ENCODE data around the gene SNX5.
A peak's percentile ranks its signal among the peaks of the same experiment; 100 is the strongest.

The SNX5 gene

DNA sequence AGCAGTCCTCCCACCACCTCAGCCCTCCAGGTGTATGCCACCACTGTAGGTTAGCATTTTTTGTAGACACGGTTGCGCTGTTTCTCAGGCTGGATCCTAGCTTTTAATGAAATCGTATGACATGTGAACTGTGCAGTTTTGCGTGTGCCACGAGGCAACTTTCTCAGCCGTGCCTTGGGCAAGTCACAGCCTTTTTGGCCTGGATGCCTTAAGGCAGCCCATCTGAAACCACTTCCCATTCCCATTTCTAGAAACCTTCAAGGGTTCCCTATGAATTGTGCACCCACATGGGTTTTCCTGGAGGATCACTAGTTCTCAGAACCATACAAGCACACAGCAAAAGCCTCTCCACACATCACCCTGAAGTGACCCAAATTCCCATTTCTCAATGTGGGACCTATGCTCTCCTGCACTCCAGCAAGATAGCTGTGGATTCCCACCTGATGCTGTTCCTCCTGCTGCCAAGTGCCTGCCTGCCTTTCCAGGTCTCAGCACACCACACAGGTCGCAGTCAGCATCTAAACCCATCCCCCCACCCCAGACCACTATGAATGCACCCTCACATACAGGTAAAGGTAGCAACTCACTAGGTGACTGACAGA is 28.9 kb downstream of the SNX5 start:
- no peak for DNase-seq

DNA sequence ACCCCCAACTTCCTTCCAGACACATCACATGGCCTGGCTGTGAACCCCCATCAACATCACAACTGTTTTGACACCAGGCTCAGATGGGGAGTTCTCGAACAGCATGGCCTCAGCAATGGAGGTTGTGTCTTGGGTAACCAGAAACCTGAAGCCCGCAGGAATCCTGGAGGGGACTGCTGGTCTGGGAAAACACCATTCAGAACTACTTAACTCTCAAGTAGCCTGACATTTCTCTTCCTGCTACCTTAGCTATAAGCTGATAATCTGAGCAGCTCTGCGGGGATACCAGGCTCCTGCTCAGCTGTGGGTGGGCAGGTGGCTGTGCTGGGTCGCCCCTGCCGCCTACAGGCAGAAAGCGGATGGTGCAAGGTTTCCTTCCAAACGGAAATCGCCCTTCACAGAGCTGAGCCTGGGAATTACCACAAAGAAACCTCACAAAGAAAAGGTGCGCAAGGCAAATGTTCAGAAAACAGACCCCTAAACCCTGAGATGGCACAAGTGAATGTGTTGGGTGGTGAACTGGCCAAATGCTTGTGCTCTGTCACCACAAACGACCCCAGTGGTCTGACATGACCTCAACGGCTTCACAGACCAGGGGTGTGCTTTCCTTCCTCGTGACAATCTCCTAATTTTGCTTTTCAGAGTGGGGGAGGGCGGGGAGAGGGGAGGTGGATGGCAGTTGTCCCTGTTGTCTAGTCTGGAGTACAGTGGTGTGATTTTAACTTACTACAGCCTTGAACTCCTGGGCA is 29.5 kb downstream of the SNX5 start:
- DNase-seq, result peak in 10 of 14 donors; percentile 14 to 46 (median 22)

DNA sequence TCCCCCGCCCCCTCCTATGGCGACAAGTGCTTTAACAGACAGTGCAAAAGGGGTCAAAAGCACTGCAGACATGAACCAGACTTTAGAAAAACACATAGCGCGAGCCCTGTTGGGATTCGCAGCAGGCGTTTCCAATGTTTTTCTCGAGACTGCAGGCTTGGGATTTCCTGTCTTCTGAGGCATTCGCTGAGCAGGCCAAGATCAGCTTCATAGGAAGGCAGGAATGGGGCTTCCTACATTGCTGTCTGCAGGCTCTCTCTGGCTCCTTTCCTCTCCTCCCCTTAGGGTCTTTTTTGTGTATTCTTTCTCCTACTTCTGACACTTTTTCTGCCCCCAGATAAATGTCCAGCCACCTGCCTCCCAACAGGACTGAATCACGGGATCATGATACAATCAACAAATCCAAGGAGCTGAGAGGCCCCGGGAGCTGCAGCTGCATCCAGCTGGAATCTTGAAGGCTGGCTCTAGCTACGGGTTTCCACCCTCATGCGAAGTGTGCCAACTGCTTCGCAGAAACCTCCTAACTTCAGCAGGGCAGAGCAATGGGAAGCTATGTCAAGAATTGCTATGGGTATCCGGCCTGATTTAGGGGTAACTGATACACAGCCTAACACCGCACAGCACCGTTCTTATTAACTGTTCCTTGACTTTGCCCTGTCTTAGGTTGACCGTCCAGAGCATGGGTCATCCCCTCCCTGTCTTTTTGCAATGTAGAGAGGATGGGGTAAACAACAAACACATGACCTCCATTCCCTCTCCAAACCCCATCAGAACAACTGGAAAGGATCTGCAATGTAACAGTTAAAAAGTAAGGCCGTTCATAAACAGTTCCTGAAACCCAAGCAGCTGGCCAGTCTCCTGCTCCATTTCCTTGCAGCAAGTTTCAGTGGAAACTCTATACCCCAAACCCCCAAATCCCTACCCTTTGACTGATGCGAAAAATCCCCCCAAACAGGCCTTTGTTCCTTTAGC is 31.5 kb downstream of the SNX5 start:
- DNase-seq, result peak in 2 of 14 donors; percentile 16 to 17

DNA sequence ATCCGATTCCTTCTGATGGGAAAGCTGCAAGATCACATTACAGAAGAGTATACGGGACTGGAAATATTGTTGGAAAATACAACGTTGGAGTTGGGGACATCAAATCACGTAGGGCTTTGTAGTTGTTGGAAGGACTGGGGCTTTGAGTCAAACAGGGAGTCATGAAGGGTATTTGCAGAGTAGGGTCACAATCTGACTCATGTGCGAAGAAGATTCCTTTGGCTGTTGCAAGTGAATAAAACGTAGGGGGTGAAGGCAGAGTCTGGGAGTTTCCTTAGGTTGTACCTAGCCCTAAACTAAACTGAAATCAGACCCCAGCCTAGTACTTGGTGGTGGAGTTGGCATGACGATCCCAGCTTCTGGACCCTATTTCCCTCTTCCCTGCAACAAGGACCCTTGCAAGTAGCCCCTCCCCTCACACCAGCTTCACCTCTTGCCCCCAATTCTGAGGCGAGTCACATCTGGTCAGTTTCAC is 32.3 kb downstream of the SNX5 start:
- no peak for DNase-seq

DNA sequence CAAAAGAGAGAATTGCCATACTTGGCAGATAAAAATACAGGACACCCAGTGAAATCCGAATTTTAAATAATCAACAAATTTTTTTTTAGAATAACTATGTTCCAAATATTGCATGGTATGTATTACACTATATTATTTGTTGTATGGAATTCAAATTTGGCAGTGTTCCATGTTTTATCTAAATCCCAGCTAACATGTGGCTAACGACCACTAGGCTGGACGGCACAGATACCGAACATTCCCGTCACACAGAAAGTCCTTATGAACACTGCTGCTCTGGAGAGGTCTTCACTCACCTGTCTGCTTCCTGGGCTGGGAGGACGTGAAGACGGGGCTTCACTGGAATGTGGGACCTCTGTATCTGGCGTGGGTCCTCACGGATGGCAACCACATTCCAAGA is 32.8 kb downstream of the SNX5 start:
- DNase-seq, result no peak

DNA sequence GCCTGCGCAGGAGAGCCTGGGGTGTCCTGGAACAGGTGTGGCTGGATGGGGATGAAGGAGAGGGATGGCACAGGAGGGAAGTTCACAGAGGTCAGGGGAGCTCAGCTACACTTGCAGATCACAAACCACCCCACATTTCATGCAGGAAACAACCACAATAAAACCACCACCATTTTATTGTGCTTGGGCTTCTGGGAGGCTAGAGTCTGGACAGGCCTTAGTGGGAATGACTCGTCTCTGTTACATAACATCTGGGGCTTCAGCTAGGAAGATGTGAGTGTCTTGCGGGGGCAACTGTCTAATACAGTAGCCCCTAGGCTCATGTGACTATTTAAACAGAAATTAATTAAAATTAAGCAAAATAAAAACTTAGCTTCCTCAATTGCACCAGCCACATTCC is 33.4 kb downstream of the SNX5 start:
- DNase-seq, result no peak

DNA sequence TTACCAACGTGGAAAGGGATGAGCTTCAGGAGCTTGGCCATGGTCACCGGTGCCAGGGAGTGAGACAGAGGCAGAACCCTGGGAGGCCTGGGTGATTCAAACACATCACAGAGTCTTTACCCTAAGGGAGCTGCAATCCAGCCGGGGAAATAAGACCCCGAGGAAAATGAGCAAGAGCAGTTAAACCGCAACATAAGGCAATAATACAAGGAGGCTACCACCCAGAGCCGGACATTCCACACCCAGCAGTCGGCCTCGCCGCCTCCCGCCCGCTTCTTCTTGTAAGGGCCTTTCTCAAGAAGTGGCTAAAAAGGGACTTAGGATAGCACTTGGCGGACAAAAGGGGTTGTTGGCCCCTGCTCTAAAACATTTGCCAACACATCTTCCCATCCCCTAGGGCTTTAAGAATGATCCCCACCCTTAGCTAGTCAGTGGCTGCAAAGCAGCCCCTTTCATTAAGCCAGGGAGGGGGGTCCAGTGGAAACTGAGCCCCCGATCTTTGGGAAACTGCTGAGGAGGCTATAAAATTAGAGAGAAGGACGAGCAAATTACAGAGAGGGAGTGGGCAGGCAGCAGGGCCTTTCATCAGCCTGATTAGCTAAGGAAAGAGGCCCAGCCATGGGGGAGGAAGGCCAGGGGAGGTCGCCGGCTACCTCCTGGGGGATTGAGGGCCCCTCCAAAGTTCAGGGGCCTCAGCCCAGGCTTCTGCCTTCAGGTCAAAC is 34.3 kb downstream of the SNX5 start:
- no peak for DNase-seq

DNA sequence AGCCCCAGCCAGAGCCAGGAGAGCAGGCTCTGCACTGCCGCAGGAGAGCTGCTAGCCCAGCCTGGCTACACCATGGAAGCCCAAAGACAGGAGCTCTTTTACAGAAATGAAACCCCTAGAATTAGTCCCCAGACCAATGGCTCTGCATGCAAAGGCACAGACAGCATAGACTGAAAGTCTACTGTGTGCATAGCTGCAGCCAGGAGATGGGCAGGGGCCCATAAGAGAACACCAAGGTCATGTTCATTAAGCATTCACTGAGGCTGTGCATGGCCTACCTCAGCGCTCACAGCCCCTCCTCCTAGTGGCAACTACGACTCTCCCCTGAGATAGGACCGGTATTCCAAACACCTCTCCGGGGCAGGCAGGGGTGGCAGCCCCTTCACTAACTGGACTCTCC is 34.9 kb downstream of the SNX5 start:
- DNase-seq, result no peak

DNA sequence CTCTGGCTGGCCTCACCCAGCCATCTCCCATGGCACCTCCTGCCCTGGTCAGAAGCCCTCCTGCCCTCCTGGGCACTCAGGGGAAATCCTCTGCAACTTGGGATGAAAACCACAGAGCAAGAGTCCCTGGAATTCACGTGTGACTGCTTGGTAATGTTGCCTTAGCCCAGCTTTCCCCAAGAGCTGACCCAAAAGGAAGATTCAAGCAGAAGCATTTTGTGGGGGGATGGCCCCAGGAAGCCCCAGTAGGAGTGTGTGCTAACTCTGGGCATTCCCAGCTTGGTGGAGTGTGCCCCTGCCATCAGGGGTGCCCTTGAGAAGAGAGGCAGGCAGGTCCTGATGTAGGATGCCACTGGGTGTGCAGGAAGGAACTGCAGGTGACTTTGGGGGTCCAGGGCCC is 35.5 kb downstream of the SNX5 start:
- no peak for DNase-seq

DNA sequence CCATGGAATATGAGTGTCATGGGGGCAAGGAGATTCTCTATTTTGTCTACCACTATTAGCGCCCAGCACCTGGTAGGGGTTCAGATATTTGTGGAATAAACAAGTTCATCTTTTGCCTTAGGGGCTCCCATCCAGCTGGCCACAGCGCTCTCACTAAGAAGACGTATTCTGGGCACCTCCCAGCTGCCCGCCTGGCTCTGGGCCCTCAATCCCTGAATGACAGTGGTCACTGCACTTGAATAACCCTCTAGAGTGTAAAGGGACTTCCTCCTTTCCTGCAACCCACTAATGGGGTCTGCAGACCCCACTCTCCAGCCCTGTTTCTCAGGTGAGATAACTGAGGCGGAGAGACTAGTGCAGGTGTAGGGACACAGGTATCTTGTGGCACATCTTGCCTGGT is 36.2 kb downstream of the SNX5 start:
- DNase-seq, result no peak

DNA sequence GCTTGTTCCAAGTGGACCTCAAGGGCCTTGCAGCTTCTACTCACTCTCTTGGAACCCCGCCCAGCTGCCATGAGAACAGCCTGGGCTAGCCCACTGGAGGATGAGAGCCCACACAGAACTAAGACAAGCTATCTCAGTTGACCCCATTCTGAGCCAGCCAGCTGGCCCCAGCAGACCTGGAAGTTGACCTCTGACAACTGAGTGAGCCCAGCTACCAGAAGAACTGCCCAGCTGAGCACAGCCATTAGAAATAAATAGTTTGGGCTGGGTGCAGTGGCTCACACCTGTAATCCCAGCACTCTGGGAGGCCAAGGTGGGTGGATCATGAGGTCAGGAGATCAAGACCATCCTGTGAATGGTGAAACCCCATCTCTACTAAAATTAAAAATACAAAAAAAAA is 37.1 kb downstream of the SNX5 start:
- no peak for DNase-seq

DNA sequence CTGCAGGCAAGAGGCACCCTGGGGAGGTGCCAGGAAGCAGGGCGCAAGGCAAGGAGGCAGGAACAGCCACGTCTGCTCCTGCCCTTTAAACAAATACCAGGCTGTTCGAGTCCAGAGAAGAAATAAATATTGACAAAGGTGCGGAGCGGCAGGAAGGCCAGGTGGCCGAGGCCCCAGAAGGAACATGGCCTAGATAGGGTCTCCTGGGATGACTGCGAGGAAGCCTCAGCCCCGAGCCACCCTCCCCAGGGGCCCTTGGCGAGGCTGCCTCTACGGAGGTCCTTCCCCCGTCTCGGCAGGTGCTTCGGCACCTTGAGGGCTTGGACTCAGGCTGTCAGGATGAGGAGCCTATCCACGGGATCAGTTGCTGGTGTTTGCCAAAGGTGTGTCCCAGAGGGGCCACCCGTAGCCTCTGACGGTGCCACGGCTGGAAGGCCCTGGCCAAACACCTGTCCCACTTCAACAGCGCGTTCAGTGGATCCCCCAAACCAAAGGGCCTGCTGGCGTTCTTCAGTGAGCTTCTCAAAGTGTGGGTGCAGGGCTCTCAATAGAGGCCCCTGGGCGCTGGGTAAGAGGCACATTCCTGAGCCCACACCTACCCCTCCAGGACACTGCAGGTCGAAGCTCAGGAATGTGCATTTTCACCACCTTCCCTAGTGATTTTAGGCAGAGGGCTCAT is 39.8 kb downstream of the SNX5 start:
- no peak for DNase-seq

DNA sequence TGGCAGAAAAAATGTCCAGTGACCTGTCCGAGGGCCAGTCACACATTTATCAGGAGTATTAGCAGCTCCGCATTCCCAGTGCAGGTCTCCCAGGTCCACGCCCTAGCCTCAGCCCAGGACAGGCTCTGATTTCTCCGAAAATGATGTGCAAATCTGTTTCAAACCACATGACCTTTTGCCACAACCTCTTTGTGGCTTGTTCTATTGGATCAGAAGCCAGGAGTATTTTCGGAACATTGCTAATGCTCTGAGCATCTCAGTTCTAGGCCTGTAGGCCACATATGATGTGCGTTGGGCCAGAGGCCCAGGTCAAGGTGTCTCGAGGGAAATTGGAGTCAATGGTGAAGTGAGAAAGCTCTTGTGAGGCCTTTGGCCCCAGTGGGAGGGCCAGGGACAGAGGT is 40.4 kb downstream of the SNX5 start:
- DNase-seq, result no peak

DNA sequence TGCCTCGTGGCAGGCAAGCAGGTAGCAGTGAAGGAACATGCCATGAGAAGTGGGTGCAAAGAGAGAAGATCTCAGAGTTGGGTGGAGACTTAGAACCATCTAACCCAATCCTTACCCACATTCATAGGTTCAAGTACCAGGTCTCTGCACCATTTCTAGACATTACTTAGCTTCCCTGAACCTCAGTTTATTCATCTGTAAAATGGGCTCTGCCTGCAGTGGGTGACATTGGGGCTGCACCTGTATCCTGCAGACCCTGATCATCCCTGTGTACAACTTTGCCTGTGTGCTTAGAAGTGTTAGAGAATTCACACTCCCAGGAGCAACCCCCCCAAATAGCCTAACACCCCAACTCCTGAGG is 42.7 kb downstream of the SNX5 start:
- DNase-seq, result no peak

DNA sequence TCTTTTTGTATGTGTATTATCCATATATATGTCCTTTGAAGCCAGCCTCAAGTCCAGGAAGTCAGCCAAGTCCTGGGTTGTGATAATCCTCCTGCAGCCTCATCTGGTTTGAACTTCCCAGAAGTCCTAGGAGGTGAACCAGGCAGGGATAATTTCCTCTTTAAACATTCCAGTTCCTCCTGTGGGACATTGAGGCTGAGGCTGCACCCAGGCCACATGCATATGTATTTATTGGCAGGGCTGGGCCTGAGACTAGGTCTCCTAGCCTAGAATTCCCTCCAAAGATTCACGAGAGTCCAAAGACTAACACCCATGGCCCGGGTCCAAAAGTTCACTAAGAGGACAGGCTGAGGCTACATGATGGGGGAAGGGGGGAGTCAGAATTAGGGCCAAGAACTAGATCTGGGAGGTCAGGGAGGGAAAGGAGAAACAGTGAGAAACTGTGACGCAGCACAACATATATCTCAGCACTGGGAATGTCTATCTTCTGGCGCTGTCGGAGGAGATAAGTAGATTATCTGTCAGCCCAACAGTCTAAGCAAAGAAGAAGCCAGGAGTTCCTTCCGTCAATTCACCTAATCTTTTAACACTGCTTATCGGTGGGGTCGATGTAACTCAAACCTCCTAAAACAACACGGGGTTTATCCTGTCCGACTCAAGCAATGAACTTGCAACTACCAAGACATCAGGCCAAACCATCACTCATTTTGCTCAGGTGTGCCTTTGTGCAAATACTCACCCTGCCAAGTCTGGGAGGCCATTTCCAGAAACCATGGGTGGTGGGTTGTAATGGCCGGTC is 43.3 kb downstream of the SNX5 start:
- no peak for DNase-seq

DNA sequence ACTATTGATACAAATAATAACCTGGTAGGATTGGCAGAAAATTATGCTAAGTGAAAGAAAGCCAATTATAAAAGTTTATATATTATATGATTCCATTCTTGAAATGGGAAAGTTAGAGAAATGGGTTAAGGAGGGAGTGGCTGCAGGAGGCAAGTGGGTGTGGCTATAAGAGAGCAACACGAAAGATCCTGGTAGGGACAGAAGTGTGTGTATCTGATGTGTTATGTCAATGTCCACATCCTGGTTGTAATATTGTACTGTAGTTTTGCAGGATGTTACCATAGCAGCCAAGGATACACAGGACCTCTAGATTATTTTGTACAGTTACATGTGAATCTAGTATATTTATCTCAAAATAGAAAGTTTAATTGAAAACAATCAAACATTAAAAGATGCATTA is 46.8 kb downstream of the SNX5 start:
- DNase-seq, result no peak

DNA sequence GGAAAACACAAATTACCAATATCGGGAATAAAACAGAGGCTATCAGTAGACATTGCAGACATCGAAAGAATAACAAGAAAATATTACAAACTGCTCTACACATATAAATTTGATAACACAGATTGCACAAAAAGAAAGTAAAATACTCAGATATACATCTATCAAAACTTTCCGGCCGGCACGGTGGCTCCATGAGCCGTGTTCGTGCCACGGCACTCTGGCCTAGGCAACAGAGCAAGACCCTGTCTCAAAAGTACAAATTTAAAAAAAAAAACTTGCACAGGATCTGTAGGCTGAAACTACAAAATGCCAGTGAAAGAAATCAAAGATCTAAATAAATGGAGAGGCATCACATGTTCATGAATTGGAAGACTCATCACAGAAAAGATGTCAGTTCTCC is 49.4 kb downstream of the SNX5 start:
- DNase-seq, result no peak

DNA sequence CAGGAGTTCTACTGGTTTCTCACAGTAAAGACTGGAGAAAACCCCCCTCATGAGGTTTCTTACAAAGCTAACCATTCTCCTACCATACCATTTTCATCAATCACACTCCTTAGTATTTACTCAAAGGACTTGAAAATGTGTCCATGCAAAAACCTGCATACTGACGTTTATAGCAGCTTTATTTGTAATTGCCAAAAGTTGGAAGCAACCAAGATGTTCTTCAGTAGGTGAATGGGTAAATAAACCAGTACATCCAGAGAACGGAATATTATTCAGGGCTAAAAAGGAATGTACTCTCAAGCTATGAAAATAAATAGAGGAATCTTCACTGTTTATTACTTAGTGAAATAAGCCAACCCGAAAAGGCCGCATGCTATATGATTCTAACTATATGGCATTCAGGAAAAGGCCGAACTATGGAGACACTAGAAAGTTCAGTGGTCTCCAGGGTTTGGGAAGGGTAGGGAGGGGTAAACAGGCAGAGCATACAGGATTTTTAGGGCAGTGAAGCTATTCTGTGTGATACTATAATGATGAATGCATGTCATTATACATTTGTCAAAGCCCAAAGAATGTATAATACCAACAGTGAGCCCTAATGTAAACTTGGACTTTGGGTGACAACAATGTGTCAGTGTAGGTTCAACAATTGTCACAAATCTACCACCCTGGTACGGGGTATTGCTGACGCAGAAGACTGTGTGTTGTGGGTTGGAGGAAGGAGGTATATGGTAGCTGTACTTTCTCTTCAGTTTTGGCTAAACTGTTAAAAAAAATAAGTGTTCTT is 50.6 kb downstream of the SNX5 start:
- DNase-seq, result no peak

DNA sequence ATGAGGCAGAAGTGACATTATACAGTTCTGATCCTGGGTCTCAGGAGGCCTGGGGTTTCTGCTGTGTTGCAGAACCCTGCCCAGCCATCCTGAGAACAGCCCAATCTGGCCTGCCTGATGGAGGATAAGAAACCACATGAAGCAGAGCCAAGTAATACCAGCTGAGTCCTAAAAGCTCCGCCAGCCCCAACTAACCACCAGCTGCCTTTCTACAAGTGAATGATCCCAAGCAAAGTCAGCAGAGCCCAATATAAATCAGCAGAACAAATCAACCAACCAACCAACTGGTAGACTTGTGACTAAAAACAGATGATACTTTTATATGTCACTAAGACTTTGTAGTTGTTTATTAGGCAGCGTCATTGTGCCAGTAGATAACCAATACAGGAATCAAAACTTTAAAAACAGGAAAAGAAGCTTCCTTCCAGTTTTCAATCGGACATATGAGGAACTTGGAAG is 52.1 kb downstream of the SNX5 start:
- peak in 1 of 14 donors; percentile 26 for DNase-seq

DNA sequence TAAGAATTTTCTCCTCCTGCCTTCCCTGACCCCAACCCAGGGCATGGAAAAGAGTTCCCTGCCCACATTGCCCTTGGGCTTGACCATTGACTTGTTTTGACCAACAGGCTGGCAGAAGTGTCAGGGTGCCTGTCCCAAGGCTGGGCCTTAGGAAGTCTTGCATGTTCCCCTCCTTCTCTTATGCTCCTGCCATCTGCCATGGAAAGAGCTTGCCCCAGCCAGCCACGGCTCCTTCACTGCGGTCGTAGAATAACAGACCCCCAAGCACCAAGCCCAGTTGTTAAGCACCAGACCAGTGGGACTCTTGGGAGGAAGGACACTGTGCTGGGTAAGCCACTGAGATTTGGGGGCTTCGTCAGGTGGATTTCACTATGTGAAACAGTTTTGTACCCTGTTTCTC is 53.6 kb downstream of the SNX5 start:
- DNase-seq, result no peak

All from C1 segment of cervical spinal cord (tissue), 14 donors.